Colonic mucosa (tissue), 4 donors: ENCODE measurements around the gene AATK. TPM values are rescaled to one million over a fixed set of nuclear protein-coding genes. Genes with fewer than 3 reads are reported as not detected.
A peak's percentile ranks its signal among the peaks of the same experiment; 100 is the strongest.
"Not testable (repeated sequence)": the region's sequence is repeated elsewhere in the genome, so short reads cannot be mapped to it uniquely, and the experiment has no call there.

Source experiments
- DNase-seq: peaks from one replicate; pipeline ENCODE4 v3.0.0-alpha.2; 2020
- H3K27ac ChIP-seq: fragments of 200-600 bp; one replicate; pipeline ENCODE4 v1.8.0; 2021
- H3K27me3 ChIP-seq: fragments of 200-600 bp; one replicate; pipeline ENCODE4 v1.8.0; 2021
- H3K36me3 ChIP-seq: fragments of 200-600 bp; one replicate; pipeline ENCODE4 v1.8.0; 2021
- H3K4me1 ChIP-seq: fragments of 200-600 bp; one replicate; pipeline ENCODE4 v1.8.0; 2021; ENCODE audit warnings: mild to moderate bottlenecking
- H3K4me3 ChIP-seq: fragments of 200-600 bp; one replicate; pipeline ENCODE4 v1.8.0; 2021
- H3K9ac ChIP-seq, 2 donors: one replicate each; pipeline ENCODE4 v1.7.0; 2013; ENCODE audit warnings: control low read depth in 2 of 2, low read depth in 2 of 2, low read length in 2 of 2
- H3K9me3 ChIP-seq: fragments of 200-600 bp; one replicate; pipeline ENCODE4 v1.8.0; 2021
- intact Hi-C: fragments of 100-400 bp; cut with DNase I; formaldehyde crosslinking; loops from one replicate; pipeline ENCODE4 v1.14.1; 2022
- total RNA-seq, 2 donors: library from RNA; stranded (reverse); fragmentation: NEBNext Ultra II Directional in 1 of 2; extraction: Animal tissue kit (Norgen Biotek cat#: 25700) in 1 of 2; gene quantifications; one replicate each; pipeline ENCODE4 v1.2.1, GENCODE V29; 2021
- TF ChIP-seq, protein P1 (sequence below): fragments of 200-600 bp; IDR thresholded peaks from one replicate; pipeline ENCODE4 v1.8.0; 2022; ENCODE audit warnings: antibody characterized with exemption, mild to moderate bottlenecking
- donor health status: healthy.
- donor health status: DM: no; HTN: no; CAD: no.
- donor health status: DM: no; HTN: no; CAD: no.

AATK gene
- total RNA-seq, 2 donors from 2014 or later, result 9.1 to 13.3 TPM

DNA sequence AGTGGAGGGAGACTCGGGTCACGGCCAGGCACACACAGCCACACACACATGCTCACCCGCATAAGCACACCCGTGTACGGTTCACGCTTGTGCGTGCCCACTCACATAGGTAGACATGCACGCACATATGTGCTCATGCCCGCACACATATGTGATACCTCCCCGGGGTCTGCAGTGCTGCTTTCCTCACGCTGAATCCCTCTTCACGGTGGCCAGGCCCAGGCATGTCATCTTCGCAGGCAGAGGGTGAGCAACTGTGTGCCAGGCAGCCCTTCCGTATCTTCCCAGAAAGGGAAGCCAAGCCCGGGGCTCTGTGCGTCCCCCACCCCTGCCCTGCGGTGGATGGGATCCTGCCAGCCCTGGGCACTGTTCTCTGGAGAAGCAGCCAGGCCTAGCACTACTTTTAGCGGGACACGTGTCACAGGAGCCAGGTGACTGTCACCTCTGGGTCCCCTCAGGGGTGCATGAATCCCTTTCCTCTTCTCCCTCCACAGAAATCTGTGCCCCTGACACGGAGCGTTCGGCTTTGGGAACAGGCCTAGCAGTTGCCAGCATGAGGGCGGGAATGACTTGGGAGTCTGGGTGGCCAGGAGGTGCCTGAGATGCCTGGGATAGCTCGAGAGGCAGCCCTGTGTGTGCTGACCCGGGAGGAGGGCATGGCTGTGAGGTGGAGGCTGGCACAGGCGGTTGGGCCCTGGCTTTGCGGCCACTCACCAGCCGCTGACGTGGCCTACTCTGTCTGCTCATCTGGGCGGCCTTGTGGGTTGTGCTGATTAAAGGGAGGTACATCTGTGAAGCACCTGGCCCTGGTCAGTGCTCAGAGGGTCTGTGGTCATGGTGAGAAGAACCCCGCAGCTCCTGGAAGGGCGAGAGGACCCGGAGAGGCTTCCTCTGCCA, 83.6 kb downstream of the AATK start:
- H3K4me1 ChIP-seq, result peaks cover 4% of the 10 kb centered on the region
- no peak overlapping the region for H3K4me3 ChIP-seq
- peak overlapping the region in 1 of 2 donors; percentile 7 for H3K9ac ChIP-seq
- no peaks in the 10 kb centered on the region for H3K27me3 ChIP-seq
- H3K27ac ChIP-seq, result no peak overlapping the region
- H3K36me3 ChIP-seq, result no peaks in the 10 kb centered on the region
- no peaks in the 10 kb centered on the region for H3K9me3 ChIP-seq
- no peak for DNase-seq
- intact Hi-C loops, result no loop called here
- TF ChIP-seq, protein P1, sequence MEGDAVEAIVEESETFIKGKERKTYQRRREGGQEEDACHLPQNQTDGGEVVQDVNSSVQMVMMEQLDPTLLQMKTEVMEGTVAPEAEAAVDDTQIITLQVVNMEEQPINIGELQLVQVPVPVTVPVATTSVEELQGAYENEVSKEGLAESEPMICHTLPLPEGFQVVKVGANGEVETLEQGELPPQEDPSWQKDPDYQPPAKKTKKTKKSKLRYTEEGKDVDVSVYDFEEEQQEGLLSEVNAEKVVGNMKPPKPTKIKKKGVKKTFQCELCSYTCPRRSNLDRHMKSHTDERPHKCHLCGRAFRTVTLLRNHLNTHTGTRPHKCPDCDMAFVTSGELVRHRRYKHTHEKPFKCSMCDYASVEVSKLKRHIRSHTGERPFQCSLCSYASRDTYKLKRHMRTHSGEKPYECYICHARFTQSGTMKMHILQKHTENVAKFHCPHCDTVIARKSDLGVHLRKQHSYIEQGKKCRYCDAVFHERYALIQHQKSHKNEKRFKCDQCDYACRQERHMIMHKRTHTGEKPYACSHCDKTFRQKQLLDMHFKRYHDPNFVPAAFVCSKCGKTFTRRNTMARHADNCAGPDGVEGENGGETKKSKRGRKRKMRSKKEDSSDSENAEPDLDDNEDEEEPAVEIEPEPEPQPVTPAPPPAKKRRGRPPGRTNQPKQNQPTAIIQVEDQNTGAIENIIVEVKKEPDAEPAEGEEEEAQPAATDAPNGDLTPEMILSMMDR, result no peak

DNA sequence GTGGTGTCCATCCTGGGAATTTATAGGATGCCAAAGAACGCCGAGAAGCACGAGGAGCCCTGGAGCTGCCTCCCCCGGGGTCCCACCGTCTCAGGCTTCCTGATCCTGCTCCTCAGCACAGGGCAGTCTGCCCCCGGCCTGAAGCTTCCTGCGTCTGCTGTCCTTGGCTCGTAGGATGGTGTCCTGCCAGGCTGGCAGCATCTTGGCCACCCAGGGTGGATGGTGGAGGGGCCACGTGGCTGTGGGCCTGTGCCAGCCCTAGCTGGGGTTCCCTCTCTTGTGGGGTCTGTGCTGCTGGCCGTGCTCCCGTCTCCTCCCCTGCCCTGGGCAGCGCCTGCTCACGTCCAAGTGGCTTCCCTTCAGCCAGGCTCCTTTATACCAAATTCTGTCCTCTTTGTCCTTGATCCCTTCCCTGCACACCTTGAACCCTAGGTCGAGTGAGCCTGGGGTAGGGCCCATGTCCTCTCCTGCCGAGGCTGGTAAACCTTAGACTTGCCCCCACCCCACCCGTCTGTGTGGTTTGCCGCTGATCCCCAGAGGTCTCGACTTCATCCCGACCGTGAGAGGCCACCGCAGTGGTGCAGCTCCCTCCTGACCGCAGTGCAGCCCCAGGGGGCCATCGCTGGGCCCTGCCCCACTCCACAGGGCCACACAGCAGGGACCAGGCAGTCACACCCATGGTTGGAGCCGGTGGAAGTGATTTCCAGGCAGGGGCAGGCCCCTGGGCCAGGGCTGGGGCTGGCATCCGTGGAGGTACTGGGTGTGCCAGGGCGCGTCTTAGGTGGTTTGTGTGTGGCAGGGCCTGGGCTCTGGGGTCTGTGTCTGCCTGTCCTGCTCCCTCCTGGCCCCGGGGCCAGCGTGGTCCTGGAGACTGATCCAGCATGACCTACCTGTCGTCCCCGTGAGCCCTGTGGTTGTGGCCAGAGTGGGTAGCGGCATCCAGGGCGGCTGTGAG, 84.5 kb downstream of the AATK start:
- H3K36me3 ChIP-seq, result no peaks in the 10 kb centered on the region
- H3K9ac ChIP-seq, result no peak overlapping the region
- no peak overlapping the region for H3K27ac ChIP-seq
- H3K4me1 ChIP-seq, result no peaks in the 10 kb centered on the region
- no peak for DNase-seq
- H3K4me3 ChIP-seq, result no peak overlapping the region
- TF ChIP-seq, protein P1, result no peak
- no peaks in the 10 kb centered on the region for H3K27me3 ChIP-seq
- intact Hi-C loops, result no loop called here
- H3K9me3 ChIP-seq, result no peaks in the 10 kb centered on the region

DNA sequence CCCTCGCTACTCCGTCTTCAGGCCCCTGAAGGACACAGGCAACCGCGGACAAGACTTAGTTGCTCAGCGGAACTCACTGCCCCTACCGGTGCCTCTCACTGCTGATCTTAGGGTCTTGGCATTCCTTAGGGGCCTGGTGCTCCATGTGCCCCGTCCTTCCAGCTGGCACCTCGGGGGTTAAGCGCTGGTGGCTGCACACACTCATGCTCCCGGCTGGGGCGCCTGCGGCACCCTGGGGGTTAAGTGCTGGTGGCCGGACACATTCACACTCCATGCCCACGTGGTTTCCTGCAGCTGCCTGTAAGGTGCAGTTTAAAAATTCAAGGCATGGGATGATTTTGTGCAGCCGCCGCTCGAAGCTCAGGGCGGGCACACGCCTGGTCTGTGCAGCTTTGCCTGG, 86.0 kb downstream of the AATK start:
- Histone ChIP-seq H3K9ac (no peak overlapping the region), H3K36me3 (no peaks in the 10 kb centered on the region), H3K9me3 (no peaks in the 10 kb centered on the region), H3K27ac (no peak overlapping the region), H3K27me3 (no peaks in the 10 kb centered on the region), H3K4me1 (no peaks in the 10 kb centered on the region), H3K4me3 (no peak overlapping the region)
- intact Hi-C loops, result no loop called here
- TF ChIP-seq, protein P1, result no peak
- DNase-seq, result no peak

DNA sequence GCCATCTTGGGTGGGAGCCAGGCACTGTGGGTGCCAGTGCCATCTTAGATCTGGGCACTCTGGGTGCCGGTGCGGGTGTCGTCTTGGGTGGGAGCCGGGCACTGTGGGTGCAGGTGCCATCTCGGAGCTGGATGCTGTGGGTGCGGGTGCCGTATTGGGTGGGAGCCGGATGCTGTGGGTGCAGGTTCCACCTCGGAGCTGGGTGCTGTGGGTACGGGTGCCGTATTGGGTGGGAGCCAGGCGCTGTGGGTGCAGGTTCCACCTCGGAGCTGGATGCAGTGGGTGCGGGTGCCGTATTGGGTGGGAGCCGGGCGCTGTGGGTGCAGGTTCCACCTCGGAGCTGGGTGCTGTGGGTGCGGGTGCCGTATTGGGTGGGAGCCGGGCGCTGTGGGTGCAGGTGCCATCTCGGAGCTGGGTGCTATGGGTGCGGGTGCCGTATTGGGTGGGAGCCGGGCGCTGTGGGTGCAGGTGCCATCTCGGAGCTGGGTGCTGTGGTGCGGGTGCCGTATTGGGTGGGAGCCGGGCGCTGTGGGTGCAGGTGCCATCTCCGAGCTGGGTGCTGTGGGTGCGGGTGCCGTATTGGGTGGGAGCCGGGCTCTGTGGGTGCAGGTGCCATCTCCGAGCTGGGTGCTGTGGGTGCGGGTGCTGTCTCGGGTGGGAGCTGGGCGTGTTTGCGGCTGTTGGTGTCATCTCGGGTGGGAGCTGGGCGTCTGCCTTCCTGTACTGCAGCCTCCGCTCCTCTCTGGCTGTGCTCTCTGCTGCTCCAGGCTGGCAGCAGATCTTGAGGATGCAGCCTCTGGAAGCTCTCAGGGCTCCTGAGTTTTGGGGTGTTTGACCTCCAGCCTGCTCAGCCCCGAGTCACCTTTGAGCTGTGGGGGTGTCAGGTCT, 87.8 kb downstream of the AATK start:
- intact Hi-C loops, H3K4me1 ChIP-seq, H3K27me3 ChIP-seq, H3K9ac ChIP-seq, DNase-seq, H3K4me3 ChIP-seq, H3K36me3 ChIP-seq, H3K27ac ChIP-seq, H3K9me3 ChIP-seq: not testable (repeated sequence)

DNA sequence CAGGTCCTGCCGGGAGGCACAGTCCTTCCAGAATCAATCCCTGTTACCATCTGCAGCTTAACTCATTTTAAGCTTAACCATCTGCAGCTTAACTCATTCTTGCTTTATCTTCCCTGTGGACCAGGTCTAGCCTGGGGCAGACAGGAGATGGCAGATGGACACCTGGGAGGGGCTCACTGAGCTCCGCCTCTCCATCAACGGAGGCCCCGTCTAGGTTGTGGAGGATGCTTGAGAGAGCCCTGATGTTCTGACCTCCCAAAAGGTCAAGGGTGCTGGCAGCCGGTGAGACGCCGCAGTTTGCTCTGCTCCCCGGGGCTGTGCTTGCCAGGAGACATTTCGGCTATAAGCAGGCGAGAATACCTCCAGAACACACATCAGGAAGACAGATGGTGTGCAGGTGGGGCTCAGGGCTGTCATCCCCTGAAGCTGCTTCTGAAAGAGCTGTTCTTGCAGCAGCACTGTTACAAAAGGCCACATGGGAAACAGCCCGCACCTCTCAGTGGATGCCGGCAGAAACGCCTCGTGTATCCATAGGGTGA, 89.8 kb downstream of the AATK start:
- intact Hi-C loops, result no loop called here
- H3K4me3 ChIP-seq, result no peak overlapping the region
- no peaks in the 10 kb centered on the region for H3K9me3 ChIP-seq
- no peaks in the 10 kb centered on the region for H3K4me1 ChIP-seq
- no peaks in the 10 kb centered on the region for H3K27me3 ChIP-seq
- no peak overlapping the region for H3K9ac ChIP-seq
- TF ChIP-seq, protein P1, result no peak
- no peak overlapping the region for H3K27ac ChIP-seq
- no peaks in the 10 kb centered on the region for H3K36me3 ChIP-seq
- no peak for DNase-seq
